Body of pancreas (tissue), 4 donors: Measurements from ENCODE around the gene TTC16. TPM values are rescaled to one million over a fixed set of nuclear protein-coding genes. Genes with fewer than 3 reads are reported as not detected.
A peak's percentile ranks its signal among the peaks of the same experiment; 100 is the strongest.

Source experiments
- ATAC-seq: fragments of 150-250 bp; one replicate; pipeline ENCODE4 v1.9.1; 2016
- DNase-seq, 4 donors: peaks; one replicate each; pipeline ENCODE4 v3.0.0-alpha.2; 2019
- H3K27ac ChIP-seq, 4 donors: fragments of 200-600 bp; sonication (generic); 1 replicate in 3 of 4; 2 replicates in 1 of 4; pipeline versions ENCODE4 v1.5.1 to v1.6.1; 2016 to 2019; ENCODE audit warnings: mild to moderate bottlenecking in 1 of 4, mixed read lengths in 1 of 4, moderate library complexity in 1 of 4
- H3K27me3 ChIP-seq, 2 donors: fragments of 200-600 bp; sonication (generic); one replicate each; pipeline ENCODE4 v1.6.0; 2016; ENCODE audit warnings: mild to moderate bottlenecking in 1 of 2
- H3K36me3 ChIP-seq, 2 donors: fragments of 200-600 bp; sonication (generic); replicated peaks in 1 of 2; 2 replicates each; pipeline ENCODE4 v1.5.1; 2016; ENCODE audit warnings: low read depth in 2 of 2; ENCODE audit not compliant: insufficient read depth in 1 of 2
- H3K4me1 ChIP-seq: fragments of 200-600 bp; sonication (generic); one replicate; pipeline ENCODE4 v1.6.0; 2016
- H3K4me3 ChIP-seq, 2 donors: fragments of 200-600 bp; sonication (generic); 1 replicate in 1 of 2; 2 replicates in 1 of 2; pipeline ENCODE4 v1.5.1; 2016 to 2019
- H3K9me3 ChIP-seq, 3 donors: fragments of 200-600 bp; sonication (generic); 1 replicate in 2 of 3; 2 replicates in 1 of 3; pipeline ENCODE4 v1.5.1; 2016
- POLR2A ChIP-seq, 3 donors: fragments of 450-650 bp; IDR thresholded peaks; one replicate each; pipeline ENCODE4 v1.6.1; 2016; ENCODE audit warnings: antibody characterized with exemption in 3 of 3, mild to moderate bottlenecking in 2 of 3
- WGBS, 2 donors: methylation state at CpG; one replicate each; pipeline ENCODE4 v1.1.5; 2017; 5-methylcytosine and 5-hydroxymethylcytosine counted together
- intact Hi-C: fragments of 100-400 bp; cut with DNase I; formaldehyde crosslinking; loops from one replicate; pipeline ENCODE4 v1.15.1; 2023
- total RNA-seq, 2 donors: library from RNA; depleted of rRNA; stranded (reverse); fragments of >200 nt; gene quantifications; one replicate each; pipeline ENCODE4 v1.1.0, GENCODE V29; 2016
- TF ChIP-seq, protein P1 (sequence below), 7 experiments: fragments of 450-650 bp in 4 of 7; fragments of 200-600 bp in 3 of 7; sonication (generic) in 3 of 7; IDR thresholded peaks; one replicate each; pipeline ENCODE4 v1.5.1; 2016 to 2019; ENCODE audit warnings: antibody characterized with exemption in 7 of 7

The TTC16 gene
- total RNA-seq, 2 donors from 2014 or later, result under 0.01 to 0.52 TPM

DNA sequence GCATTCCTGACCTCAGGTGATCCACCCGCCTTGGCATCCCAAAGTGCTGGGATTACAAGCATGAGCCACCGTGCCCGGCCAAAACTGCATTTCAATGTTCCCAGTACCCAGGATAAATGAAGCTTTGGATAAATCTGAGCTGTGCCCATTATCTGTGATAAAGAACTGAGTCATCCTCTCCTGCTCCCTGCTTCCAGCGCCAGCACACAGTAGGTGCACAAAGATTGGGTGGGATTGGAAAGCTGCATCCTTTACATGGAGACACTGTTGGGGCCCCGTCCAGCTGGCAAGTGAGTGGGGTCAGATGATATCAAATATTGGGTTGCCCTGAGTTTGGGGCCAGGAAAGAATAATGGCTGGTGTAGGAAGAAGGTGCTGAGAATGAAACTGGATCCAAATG is 45.2 kb downstream of the TTC16 start:
- DNase-seq, result no peak
- H3K27ac ChIP-seq, result no peak overlapping the region
- 56 to 75% methylated on average over 3 to 5 of the region's 5 CpGs for WGBS, 2 donors
- ATAC-seq, result no peak
- intact Hi-C loops, result no loop called here
- H3K27me3 ChIP-seq, result no peaks in the 10 kb centered on the region
- no peak for TF ChIP-seq POLR2A (IDR thresholded peaks at IDR 0.05)
- TF ChIP-seq, protein P1, sequence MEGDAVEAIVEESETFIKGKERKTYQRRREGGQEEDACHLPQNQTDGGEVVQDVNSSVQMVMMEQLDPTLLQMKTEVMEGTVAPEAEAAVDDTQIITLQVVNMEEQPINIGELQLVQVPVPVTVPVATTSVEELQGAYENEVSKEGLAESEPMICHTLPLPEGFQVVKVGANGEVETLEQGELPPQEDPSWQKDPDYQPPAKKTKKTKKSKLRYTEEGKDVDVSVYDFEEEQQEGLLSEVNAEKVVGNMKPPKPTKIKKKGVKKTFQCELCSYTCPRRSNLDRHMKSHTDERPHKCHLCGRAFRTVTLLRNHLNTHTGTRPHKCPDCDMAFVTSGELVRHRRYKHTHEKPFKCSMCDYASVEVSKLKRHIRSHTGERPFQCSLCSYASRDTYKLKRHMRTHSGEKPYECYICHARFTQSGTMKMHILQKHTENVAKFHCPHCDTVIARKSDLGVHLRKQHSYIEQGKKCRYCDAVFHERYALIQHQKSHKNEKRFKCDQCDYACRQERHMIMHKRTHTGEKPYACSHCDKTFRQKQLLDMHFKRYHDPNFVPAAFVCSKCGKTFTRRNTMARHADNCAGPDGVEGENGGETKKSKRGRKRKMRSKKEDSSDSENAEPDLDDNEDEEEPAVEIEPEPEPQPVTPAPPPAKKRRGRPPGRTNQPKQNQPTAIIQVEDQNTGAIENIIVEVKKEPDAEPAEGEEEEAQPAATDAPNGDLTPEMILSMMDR (IDR thresholded peaks at IDR 0.05), result no peak
- no peaks in the 10 kb centered on the region for H3K9me3 ChIP-seq
- H3K36me3 ChIP-seq, result no peaks in the 10 kb centered on the region
- no peak overlapping the region for H3K4me3 ChIP-seq
- H3K4me1 ChIP-seq, result no peaks in the 10 kb centered on the region

- no peaks in the 10 kb centered on the region for H3K27me3 ChIP-seq
These were observed 45.6 kb downstream of the TTC16 start for GRCh38 chr9:127761491-127761956.

GRCh38 chr9:127762111-127762676 is 46.3 kb downstream of the TTC16 start:
- TF ChIP-seq POLR2A (IDR thresholded peaks at IDR 0.05), result peak in 1 of 3 donors; percentile 12
- TF ChIP-seq, protein P1 (IDR thresholded peaks at IDR 0.05), result no peak
- intact Hi-C loops, result no loop called here
- DNase-seq (peak in 2 of 4 donors; percentile 29 to 45), ATAC-seq (peak; percentile 33)
- Histone ChIP-seq H3K27ac (peak overlapping the region in 2 of 4 donors; percentile 55 to 63), H3K4me3 (no peak overlapping the region), H3K9me3 (no peaks in the 10 kb centered on the region), H3K36me3 (no peaks in the 10 kb centered on the region), H3K4me1 (no peaks in the 10 kb centered on the region), H3K27me3 (no peaks in the 10 kb centered on the region)
- 45 to 61% methylated on average over 14 to 16 of the region's 16 CpGs for WGBS, 2 donors

More at GRCh38 chr9:127761491-127761956, 45.6 kb downstream of the TTC16 start:
- no peaks in the 10 kb centered on the region for H3K9me3 ChIP-seq
- DNase-seq (no peak), ATAC-seq (no peak)
- no peaks in the 10 kb centered on the region for H3K36me3 ChIP-seq
- no peak overlapping the region for H3K4me3 ChIP-seq
- H3K27ac ChIP-seq, result peak overlapping the region in 2 of 4 donors; percentile 17 to 29
- 49 to 53% methylated on average over 3 to 5 of the region's 5 CpGs for WGBS, 2 donors
- TF ChIP-seq, protein P1 (IDR thresholded peaks at IDR 0.05), result no peak
- no peak for TF ChIP-seq POLR2A (IDR thresholded peaks at IDR 0.05)
- H3K4me1 ChIP-seq, result no peaks in the 10 kb centered on the region
- intact Hi-C loops, result no loop called here

DNA sequence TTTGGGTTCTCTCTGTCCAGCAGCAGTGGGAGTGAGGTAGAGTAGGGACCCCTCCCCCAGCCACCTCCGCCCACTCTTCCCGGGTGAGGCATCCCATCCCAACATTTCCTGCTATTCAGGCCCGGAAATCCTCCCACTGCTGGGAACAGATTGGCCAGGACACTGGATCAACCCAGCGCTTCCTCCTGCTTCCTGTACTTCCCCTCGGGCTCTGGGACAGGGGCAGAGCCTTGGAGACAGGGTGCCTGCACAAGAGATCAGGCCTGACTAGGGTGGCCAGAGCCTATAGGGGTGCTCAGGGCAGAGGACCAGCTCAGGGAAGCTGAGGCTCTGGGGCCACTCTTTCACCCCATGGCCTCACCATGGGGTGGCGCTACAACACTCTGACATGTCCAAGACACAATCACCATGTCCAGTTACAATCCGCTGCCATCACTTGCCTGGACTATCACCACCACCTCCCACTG is 48.1 kb downstream of the TTC16 start:
- ATAC-seq (peak; percentile 59), DNase-seq (peak in 3 of 4 donors; percentile 55 to 61 (median 60))
- intact Hi-C loops, result no loop called here
- H3K4me1 ChIP-seq, result no peaks in the 10 kb centered on the region
- no peak overlapping the region for H3K4me3 ChIP-seq
- 39 to 47% methylated on average over 7 of the region's 7 CpGs for WGBS, 2 donors
- no peaks in the 10 kb centered on the region for H3K9me3 ChIP-seq
- no peaks in the 10 kb centered on the region for H3K36me3 ChIP-seq
- no peaks in the 10 kb centered on the region for H3K27me3 ChIP-seq
- H3K27ac ChIP-seq, result peak overlapping the region in 2 of 4 donors; percentile 55 to 63
- TF ChIP-seq, protein P1 (IDR thresholded peaks at IDR 0.05), result peak in 6 of 7 experiments; percentile 10 to 49 (median 39)
- TF ChIP-seq POLR2A (IDR thresholded peaks at IDR 0.05), result peak in 2 of 3 donors; percentile 11 to 23

DNA sequence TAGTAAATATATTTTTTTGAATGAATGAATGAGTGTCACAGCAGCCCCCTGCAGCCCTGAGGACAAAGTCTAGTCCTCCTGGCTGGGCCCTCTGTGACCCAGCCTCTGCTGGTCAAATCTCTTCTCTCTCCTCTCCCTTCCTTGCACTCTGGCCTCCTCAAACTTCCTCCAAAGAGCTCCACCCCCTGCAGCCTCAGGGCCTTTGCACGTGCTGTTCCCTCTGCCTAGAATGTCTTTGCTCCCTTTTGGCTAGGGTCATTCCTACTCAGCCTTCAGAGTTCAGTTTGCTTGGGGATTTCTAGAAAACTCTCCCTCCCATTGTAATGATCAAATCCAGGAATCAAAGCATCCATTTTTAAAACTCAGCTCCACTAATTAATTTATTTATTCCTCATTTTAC is 49.5 kb downstream of the TTC16 start:
- DNase-seq (no peak), ATAC-seq (no peak)
- Histone ChIP-seq H3K36me3 (no peaks in the 10 kb centered on the region), H3K4me1 (peaks cover 3% of the 10 kb centered on the region), H3K27ac (no peak overlapping the region), H3K27me3 (no peaks in the 10 kb centered on the region), H3K4me3 (no peak overlapping the region), H3K9me3 (no peaks in the 10 kb centered on the region)
- TF ChIP-seq, protein P1 (IDR thresholded peaks at IDR 0.05), result no peak
- TF ChIP-seq POLR2A (IDR thresholded peaks at IDR 0.05), result no peak
- intact Hi-C loops, result no loop called here
- 81 to 89% methylated on average over 1 of the region's 1 CpG for WGBS, 2 donors
